GM12878 (cell line): Measurements from ENCODE around the gene KLK5. TPM values are rescaled to one million over a fixed set of nuclear protein-coding genes. Genes with fewer than 3 reads are reported as not detected.

Experiments
- ATAC-seq: fragments of 200-7000 bp; cut with Tn5 transposase; 3 replicates; pipeline ENCODE4 v1.9.1; 2020; ENCODE audit warnings: mild to moderate bottlenecking, moderate library complexity
- Bru-seq: library from RNA; stranded (reverse); fragments of 400-500 nt; gene quantifications from one replicate; lab custom pipeline; 2021; lab: Mats Ljungman, UMichigan
- BruChase-seq, 2 experiments: library from RNA; stranded (reverse); fragments of 400-500 nt; gene quantifications; one replicate each; lab custom pipeline; 2021; lab: Mats Ljungman, UMichigan
- BruUV-seq: library from RNA; stranded (reverse); fragments of 400-500 nt; replicated peaks from 2 replicates; lab custom pipeline; 2021; lab: Mats Ljungman, UMichigan
- CTCF ChIA-PET: fragments of 300-600 bp; sonication (Branson Sonifier 250); formaldehyde crosslinking; extraction: SDS; loops from one replicate; lab custom pipeline; 2021; ENCODE audit warnings: inconsistent platforms; lab: Yijun Ruan, JAX
- POLR2A ChIA-PET: fragments of 350-600 bp; formaldehyde crosslinking; extraction: SDS; loops from one replicate; lab custom pipeline; 2021; ENCODE audit warnings: inconsistent platforms; lab: Charles Lee
- RAD21 ChIA-PET: fragments of 300-600 bp; sonication (Branson Sonifier 250); formaldehyde crosslinking; loops from one replicate; lab custom pipeline; 2023; ENCODE audit warnings: antibody characterized with exemption; ENCODE audit not compliant: unreplicated experiment; lab: Charles Lee
- SMC1A ChIA-PET: fragments of 300-600 bp; sonication (Branson Sonifier 250); formaldehyde crosslinking; loops from one replicate; lab custom pipeline; 2023; ENCODE audit not compliant: unreplicated experiment, uncharacterized antibody; lab: Charles Lee
- DNase-seq: peaks from one replicate; pipeline ENCODE4 v3.0.0-alpha.2; 2011; ENCODE audit warnings: low read depth, low spot score
- FAIRE-seq: peaks from 3 replicates; lab custom pipeline; 2011; peaks lifted over from hg19 to GRCh38; lab: Jason Lieb, UNC
- H2AFZ ChIP-seq: 2 replicates; pipeline ENCODE4 v1.6.0; 2011; ENCODE audit warnings: low read depth, low read length, control low read depth; ENCODE audit not compliant: control insufficient read depth
- H3K27ac ChIP-seq: 2 replicates; pipeline ENCODE4 v1.5.1; 2011; ENCODE audit warnings: control low read depth; ENCODE audit not compliant: control insufficient read depth, insufficient read depth
- H3K27me3 ChIP-seq, 2 experiments: replicated peaks in 1 of 2; 2 replicates each; pipeline versions ENCODE4 v1.6.0 to v1.6.1; 2011; ENCODE audit warnings: low read length in 1 of 2; ENCODE audit not compliant: control insufficient read depth in 2 of 2, insufficient read depth in 2 of 2
- H3K36me3 ChIP-seq, 2 experiments: 2 replicates each; pipeline ENCODE4 v1.5.1; 2011; ENCODE audit warnings: low read length in 1 of 2; ENCODE audit not compliant: control insufficient read depth in 2 of 2, insufficient read depth in 2 of 2
- H3K4me1 ChIP-seq: 2 replicates; pipeline ENCODE4 v1.6.1; 2011; ENCODE audit warnings: mild to moderate bottlenecking, low read length, moderate library complexity, mixed read lengths; ENCODE audit not compliant: control insufficient read depth, insufficient read depth
- H3K4me2 ChIP-seq: 2 replicates; pipeline ENCODE4 v1.6.0; 2011; ENCODE audit warnings: control low read depth; ENCODE audit not compliant: control insufficient read depth, insufficient read depth
- H3K4me3 ChIP-seq: fragments of 200-600 bp; sonication (generic); 2 replicates; pipeline ENCODE4 v1.5.1; 2016
- H3K79me2 ChIP-seq: 2 replicates; pipeline ENCODE4 v1.6.0; 2011; ENCODE audit warnings: low read length; ENCODE audit not compliant: control insufficient read depth, insufficient read depth
- H3K9ac ChIP-seq: 2 replicates; pipeline ENCODE4 v1.8.0; 2011; ENCODE audit warnings: low read length, control low read depth, mixed read lengths; ENCODE audit not compliant: control insufficient read depth, insufficient read depth
- H3K9me3 ChIP-seq: replicated peaks from 3 replicates; pipeline ENCODE4 v1.5.1; 2011; ENCODE audit warnings: mild to moderate bottlenecking, low read length; ENCODE audit not compliant: control insufficient read depth, insufficient read depth
- H4K20me1 ChIP-seq: 2 replicates; pipeline ENCODE4 v1.6.0; 2011; ENCODE audit not compliant: control insufficient read depth, insufficient read depth
- CBFB ChIP-seq: IDR thresholded peaks from 2 replicates; pipeline ENCODE4 v1.6.1; 2016; ENCODE audit warnings: antibody characterized with exemption, low read depth
- CBX5 ChIP-seq: sonication (generic); IDR thresholded peaks from 2 replicates; pipeline ENCODE4 v1.6.1; 2016; ENCODE audit warnings: low read depth, moderate library complexity, mild to moderate bottlenecking, inconsistent platforms
- CEBPB ChIP-seq, 2 experiments: fragments of 150-350 bp in 1 of 2; IDR thresholded peaks; 2 replicates each; pipeline ENCODE4 v1.6.1; 2012 to 2014; ENCODE audit warnings: low read depth in 2 of 2, low read length in 2 of 2, borderline replicate concordance in 1 of 2, inconsistent platforms in 1 of 2
- E4F1 ChIP-seq: fragments of 450-650 bp; IDR thresholded peaks from 2 replicates; pipeline ENCODE4 v1.6.1; 2018; ENCODE audit warnings: borderline replicate concordance, mild to moderate bottlenecking; ENCODE audit not compliant: partially characterized antibody
- ESRRA ChIP-seq: IDR thresholded peaks from 2 replicates; pipeline ENCODE4 v1.6.1; 2012; ENCODE audit warnings: mild to moderate bottlenecking, low read length, improper control_type of control experiment
- FOXK2 ChIP-seq: fragments of 450-650 bp; IDR thresholded peaks from 2 replicates; pipeline ENCODE4 v1.6.1; 2017; ENCODE audit warnings: mild to moderate bottlenecking, moderate library complexity
- HCFC1 ChIP-seq: fragments of 150-350 bp; IDR thresholded peaks from 2 replicates; pipeline ENCODE4 v1.6.1; 2014; ENCODE audit warnings: low read length
- IRF4 ChIP-seq: IDR thresholded peaks from 2 replicates; pipeline ENCODE4 v1.6.1; 2011; ENCODE audit warnings: low read depth, low read length
- MAX ChIP-seq: IDR thresholded peaks from 2 replicates; pipeline ENCODE4 v1.6.1; 2012; ENCODE audit warnings: low read depth, low read length, improper control_type of control experiment
- MEF2A ChIP-seq: IDR thresholded peaks from 2 replicates; pipeline ENCODE4 v1.6.1; 2011; ENCODE audit warnings: low read depth, mild to moderate bottlenecking, low read length, moderate library complexity; ENCODE audit not compliant: insufficient read depth
- RB1 ChIP-seq: fragments of 450-650 bp; formaldehyde crosslinking; IDR thresholded peaks from 2 replicates; pipeline ENCODE4 v1.6.1; 2017; ENCODE audit warnings: mild to moderate bottlenecking, borderline replicate concordance
- SMARCA5 ChIP-seq: fragments of 450-650 bp; IDR thresholded peaks from 2 replicates; pipeline ENCODE4 v1.6.1; 2017; ENCODE audit warnings: mild to moderate bottlenecking
- SMC3 ChIP-seq: IDR thresholded peaks from 2 replicates; pipeline ENCODE4 v1.6.1; 2011; ENCODE audit warnings: low read length, improper control_type of control experiment, borderline replicate concordance
- STAT3 ChIP-seq: IDR thresholded peaks from 2 replicates; pipeline ENCODE4 v1.6.1; 2011; ENCODE audit warnings: low read depth, low read length, improper control_type of control experiment
- TBL1XR1 ChIP-seq: IDR thresholded peaks from 2 replicates; pipeline ENCODE4 v1.6.1; 2012; ENCODE audit warnings: low read depth, low read length, improper control_type of control experiment
- TCF12 ChIP-seq: IDR thresholded peaks from 2 replicates; pipeline ENCODE4 v1.6.1; 2011; ENCODE audit warnings: low read depth, mild to moderate bottlenecking, low read length
- YBX1 ChIP-seq: fragments of 450-650 bp; IDR thresholded peaks from 2 replicates; pipeline ENCODE4 v1.6.1; 2016; ENCODE audit warnings: antibody characterized with exemption
- ZBED1 ChIP-seq: IDR thresholded peaks from 2 replicates; pipeline ENCODE4 v1.6.1; 2016; ENCODE audit warnings: borderline replicate concordance
- ZNF384 ChIP-seq: IDR thresholded peaks from 2 replicates; pipeline ENCODE4 v1.6.1; 2012; ENCODE audit warnings: low read depth, mild to moderate bottlenecking, low read length, improper control_type of control experiment, borderline replicate concordance
- WGBS: methylation state at CpG from one replicate; pipeline ENCODE4 v1.1.6; 2016; ENCODE audit warnings: low lambda C conversion rate; ENCODE audit not compliant: insufficient replicate concordance, insufficient coverage; ENCODE audit errors: missing lambda C conversion rate; 5-methylcytosine and 5-hydroxymethylcytosine counted together
- in situ Hi-C: fragments of 300-500 bp; cut with MboI; formaldehyde crosslinking; loops from 9 replicates; pipeline ENCODE4 v1.14.3; 2018; ENCODE audit warnings: mixed read lengths
- intact Hi-C: fragments of 100-400 bp; cut with micrococcal nuclease; formaldehyde crosslinking; loops from one replicate; pipeline ENCODE4 v1.14.2; 2022; ENCODE audit not compliant: unreplicated experiment
- long read RNA-seq, 2 experiments: library from polyadenylated mRNA; unstranded; transcript quantifications; one replicate each; pipeline ENCODE4 v2.0.0, GENCODE V29; 2019 to 2020
- polyA minus RNA-seq, 3 experiments: library from RNA; depleted of rRNA, polyadenylated mRNA; stranded (reverse); fragments of >200 nt; gene quantifications; 2 replicates each; pipeline ENCODE4 v1.2.3, GENCODE V29; 2011
- polyA plus RNA-seq, 11 experiments: library from polyadenylated mRNA; depleted of rRNA in 4 of 11; unstranded in 6 of 11; stranded (reverse) in 5 of 11; fragments of >200 nt; fragmentation: Nextera tagmentation in 4 of 11; fragmentation: Illumina TruSeq in 1 of 11; extraction: Ambion mirVana in 4 of 11; extraction: Trizol in 1 of 11; gene quantifications; 1 replicate in 1 of 11; 2 replicates in 10 of 11; pipeline versions ENCODE4 v1.2.1 to v1.2.3, GENCODE V29; 2011 to 2016; ENCODE audit warnings: inconsistent platforms in 2 of 11, missing spikeins in 2 of 11, low read depth in 1 of 11
- total RNA-seq, 4 experiments: library from RNA; depleted of rRNA in 3 of 4; stranded (reverse); fragments of >200 nt in 3 of 4; fragmentation: Illumina TruSeq in 1 of 4; extraction: Trizol in 1 of 4; gene quantifications; 2 replicates each; pipeline versions ENCODE4 v1.2.1 to v1.2.3, GENCODE V29; 2013 to 2021

Gene KLK5
- total RNA-seq (2013; cell fraction: nucleolus; rRNA removed) = not detected in 2 replicates
- total RNA-seq (2014; rRNA removed) (not detected in 2 replicates), total RNA-seq (2014; rRNA removed; fragmentation: Illumina TruSeq; extraction: Trizol) (not detected in 2 replicates), total RNA-seq (2021) (not detected in 2 replicates), polyA plus RNA-seq (2011; rRNA removed) (0.16 TPM in 1 of 2 replicates, not detected in the other), polyA plus RNA-seq (2014; fragmentation: Illumina TruSeq; extraction: Trizol) (not detected in 2 replicates), polyA plus RNA-seq (2014; fragmentation: Nextera tagmentation; extraction: Ambion mirVana) (not detected), polyA plus RNA-seq (2014; rRNA removed) (not detected in 2 replicates), polyA plus RNA-seq (2016; fragmentation: Nextera tagmentation; extraction: Ambion mirVana) (not detected), polyA minus RNA-seq (2011; rRNA and poly(A)+ RNA removed) (not detected in 2 replicates), Bru-seq, nascent RNA (not detected), BruChase-seq, experiment 1, labeled RNA remaining after a 6-hour chase (not detected), BruChase-seq, experiment 2, labeled RNA remaining after a 2-hour chase (not detected)
- not detected for polyA plus RNA-seq (2011; ENCODE audit: low read depth)
- polyA plus RNA-seq (2011; cell fraction: cytosol; rRNA removed) = not detected in 2 replicates
- polyA plus RNA-seq (2011; cell fraction: nucleus; rRNA removed) = not detected in 2 replicates
- not detected in 2 replicates for polyA plus RNA-seq (2012)
- not detected in 2 replicates for polyA minus RNA-seq (2011; cell fraction: cytosol; rRNA and poly(A)+ RNA removed)
- polyA minus RNA-seq (2011; cell fraction: nucleus; rRNA and poly(A)+ RNA removed) = not detected in 2 replicates
- long read RNA-seq, experiment 1 = 0 reads
- long read RNA-seq, experiment 2 = 0 reads

- ATAC-seq (no peak), DNase-seq (no peak), FAIRE-seq (no peak)
- Histone ChIP-seq H3K27ac (no peak within 1 kb of the TSS), H3K9ac (no peak within 1 kb of the TSS), H3K79me2 (no peaks in the 10 kb centered on the region), H3K9me3 (no peaks in the 10 kb centered on the region), H3K27me3 (peaks cover 0 to 3% of the 10 kb centered on the region in 2 experiments; a peak in 2 of 4 replicates), H2AFZ (no peak within 1 kb of the TSS), H3K36me3 (no peaks in the 10 kb centered on the region), H3K4me1 (no peaks in the 10 kb centered on the region), H4K20me1 (no peaks in the 10 kb centered on the region), H3K4me2 (no peak within 1 kb of the TSS), H3K4me3 (no peak within 1 kb of the TSS)
- TF ChIP-seq TCF12 (no peak), TBL1XR1 (no peak), IRF4 (no peak), ESRRA (no peak), HCFC1 (no peak), MEF2A (no peak), E4F1 (no peak), CBFB (no peak), SMARCA5 (no peak), MAX (no peak), FOXK2 (no peak), RB1 (no peak), CEBPB (IDR thresholded peaks at IDR 0.05; ENCODE audit: borderline replicate concordance in 1 of 2, low read depth in 2 of 2, low read length in 2 of 2) (no peak), ZBED1 (no peak), YBX1 (no peak), CBX5 (no peak), STAT3 (no peak), SMC3 (no peak), ZNF384 (no peak)
- intact Hi-C loops (no loop called here), in situ Hi-C loops (no loop called here)
- SMC1A ChIA-PET = no interaction called here
- RAD21 ChIA-PET = no interaction called here
- POLR2A ChIA-PET = no interaction called here
- WGBS = 12% methylated on average over 7 of the region's 7 CpGs
- CTCF ChIA-PET = no interaction called here
- no TSS peak for BruUV-seq
Measured at GRCh38 chr19:50952910-50953309, at the start of gene KLK5. TSS of gene KLK5 (minus strand) at chr19:50953038. CDS start at chr19:50952657, 381 bp downstream.
